ENCODE measurements around the gene ZNF700. TPM values are rescaled to one million over a fixed set of nuclear protein-coding genes. Genes with fewer than 3 reads are reported as not detected.
"Not testable (repeated sequence)": the region's sequence is repeated elsewhere in the genome, so short reads cannot be mapped to it uniquely, and the experiment has no call there.

ZNF700 gene
- total RNA-seq, 1 donor from 2014 or later, result 13.4 TPM

GRCh38 chr19:11914417-11915051, 10.4 kb upstream of the ZNF700 start:
- DNase-seq; H3K9me3 Mint-ChIP-seq; H3K4me3 Mint-ChIP-seq; H3K4me1 Mint-ChIP-seq; intact Hi-C loops (cut with micrococcal nuclease); H3K27me3 Mint-ChIP-seq; H3K36me3 Mint-ChIP-seq (ENCODE audit: low read depth); H3K27ac Mint-ChIP-seq: not testable (repeated sequence)

GRCh38 chr19:11921852-11922495, 2.9 kb upstream of the ZNF700 start:
- H3K4me1 Mint-ChIP-seq, result peaks cover 30% of the 10 kb centered on the region
- peaks cover 3% of the 10 kb centered on the region for H3K9me3 Mint-ChIP-seq
- peaks cover 12% of the 10 kb centered on the region for H3K36me3 Mint-ChIP-seq (ENCODE audit: low read depth)
- no peak for DNase-seq
- H3K27ac Mint-ChIP-seq, result no peak overlapping the region
- intact Hi-C loops (cut with micrococcal nuclease), result loop anchor here (5.0 to 10.0 kb wide), 3 partner anchors 110 to 520 kb away; partner anchors contain the start of genes ZNF440, ZNF443 and ZNF878
- H3K4me3 Mint-ChIP-seq, result no peak overlapping the region
- H3K27me3 Mint-ChIP-seq, result no peaks in the 10 kb centered on the region

- Mint-ChIP-seq H3K4me1 (peaks cover 30% of the 10 kb centered on the region), H3K4me3 (peak overlapping the region; percentile 93), H3K36me3 (ENCODE audit: low read depth) (peaks cover 45% of the 10 kb centered on the region), H3K27ac (peak overlapping the region; percentile 82)
- intact Hi-C loops (cut with micrococcal nuclease), result loop anchor here (1.0 to 10.0 kb wide), 3 partner anchors 39 to 129 kb away; partner anchors contain the start of genes ZNF763 and ZNF878
- DNase-seq, H3K27me3 Mint-ChIP-seq, H3K9me3 Mint-ChIP-seq: not testable (repeated sequence)
These were observed 812 bp downstream of the ZNF700 start for GRCh38 chr19:11925651-11926187.

GRCh38 chr19:11927227-11927626, 2.3 kb downstream of the ZNF700 start:
- peaks cover 30% of the 10 kb centered on the region for H3K4me1 Mint-ChIP-seq

GRCh38 chr19:11931051-11931450, 6.1 kb downstream of the ZNF700 start:
- Mint-ChIP-seq H3K4me3 (no peak overlapping the region), H3K36me3 (ENCODE audit: low read depth) (peaks cover 81% of the 10 kb centered on the region), H3K4me1 (peaks cover 8% of the 10 kb centered on the region), H3K27me3 (no peaks in the 10 kb centered on the region), H3K9me3 (peaks cover 13% of the 10 kb centered on the region), H3K27ac (no peak overlapping the region)
- intact Hi-C loops (cut with micrococcal nuclease), result no loop called here
- no peak for DNase-seq

More at GRCh38 chr19:11927227-11927626, 2.3 kb downstream of the ZNF700 start:
- no peaks in the 10 kb centered on the region for H3K27me3 Mint-ChIP-seq
- DNase-seq, result no peak
- H3K4me3 Mint-ChIP-seq, result no peak overlapping the region
- H3K36me3 Mint-ChIP-seq (ENCODE audit: low read depth), result peaks cover 59% of the 10 kb centered on the region
- no peak overlapping the region for H3K27ac Mint-ChIP-seq
- intact Hi-C loops (cut with micrococcal nuclease), result loop anchor here (10.0 kb wide), 1 partner anchor 128 kb away; the partner anchor contains the start of gene ZNF878
- peaks cover 5% of the 10 kb centered on the region for H3K9me3 Mint-ChIP-seq

- no peak overlapping the region for H3K4me3 Mint-ChIP-seq
- no peak overlapping the region for H3K27ac Mint-ChIP-seq
- no peaks in the 10 kb centered on the region for H3K27me3 Mint-ChIP-seq
- DNase-seq, result no peak
- intact Hi-C loops (cut with micrococcal nuclease), result no loop called here
- peaks cover 82% of the 10 kb centered on the region for H3K36me3 Mint-ChIP-seq (ENCODE audit: low read depth)
- H3K9me3 Mint-ChIP-seq, result peaks cover 17% of the 10 kb centered on the region
- peaks cover 4% of the 10 kb centered on the region for H3K4me1 Mint-ChIP-seq
These were observed 6.6 kb downstream of the ZNF700 start for GRCh38 chr19:11931513-11931912.

- H3K4me1 Mint-ChIP-seq; H3K27ac Mint-ChIP-seq; DNase-seq; intact Hi-C loops (cut with micrococcal nuclease); H3K27me3 Mint-ChIP-seq; H3K4me3 Mint-ChIP-seq: not testable (repeated sequence)
- Mint-ChIP-seq H3K9me3 (peaks cover 30% of the 10 kb centered on the region), H3K36me3 (ENCODE audit: low read depth) (peaks cover 80% of the 10 kb centered on the region)
These were observed 10.9 kb downstream of the ZNF700 start for GRCh38 chr19:11935829-11936228.

GRCh38 chr19:11938383-11938782, 13.5 kb downstream of the ZNF700 start:
- H3K4me1 Mint-ChIP-seq; H3K27ac Mint-ChIP-seq; DNase-seq; intact Hi-C loops (cut with micrococcal nuclease); H3K4me3 Mint-ChIP-seq; H3K27me3 Mint-ChIP-seq: not testable (repeated sequence)
- peaks cover 37% of the 10 kb centered on the region for H3K9me3 Mint-ChIP-seq
- peaks cover 81% of the 10 kb centered on the region for H3K36me3 Mint-ChIP-seq (ENCODE audit: low read depth)

GRCh38 chr19:11941361-11941887, 16.5 kb downstream of the ZNF700 start:
- H3K27me3 Mint-ChIP-seq; DNase-seq; H3K4me1 Mint-ChIP-seq; intact Hi-C loops (cut with micrococcal nuclease); H3K27ac Mint-ChIP-seq; H3K4me3 Mint-ChIP-seq: not testable (repeated sequence)
- H3K9me3 Mint-ChIP-seq, result peaks cover 43% of the 10 kb centered on the region
- H3K36me3 Mint-ChIP-seq (ENCODE audit: low read depth), result peaks cover 88% of the 10 kb centered on the region

- H3K36me3 Mint-ChIP-seq (ENCODE audit: low read depth), result peaks cover 89% of the 10 kb centered on the region
- no peaks in the 10 kb centered on the region for H3K4me1 Mint-ChIP-seq
- no peaks in the 10 kb centered on the region for H3K27me3 Mint-ChIP-seq
- DNase-seq, result no peak
- peaks cover 39% of the 10 kb centered on the region for H3K9me3 Mint-ChIP-seq
- intact Hi-C loops (cut with micrococcal nuclease), result no loop called here
- no peak overlapping the region for H3K27ac Mint-ChIP-seq
- H3K4me3 Mint-ChIP-seq, result no peak overlapping the region
These were observed 17.3 kb downstream of the ZNF700 start for GRCh38 chr19:11942008-11942842.

- Mint-ChIP-seq H3K27me3 (no peaks in the 10 kb centered on the region), H3K27ac (no peak overlapping the region), H3K4me1 (no peaks in the 10 kb centered on the region), H3K36me3 (ENCODE audit: low read depth) (peaks cover 90% of the 10 kb centered on the region), H3K9me3 (peaks cover 40% of the 10 kb centered on the region), H3K4me3 (no peak overlapping the region)
- DNase-seq, result no peak
- intact Hi-C loops (cut with micrococcal nuclease), result no loop called here
These were observed 17.9 kb downstream of the ZNF700 start for GRCh38 chr19:11942843-11943108.

- Mint-ChIP-seq H3K27me3 (no peaks in the 10 kb centered on the region), H3K4me3 (no peak overlapping the region), H3K36me3 (ENCODE audit: low read depth) (peaks cover 94% of the 10 kb centered on the region), H3K4me1 (no peaks in the 10 kb centered on the region), H3K27ac (no peak overlapping the region), H3K9me3 (peaks cover 55% of the 10 kb centered on the region)
- DNase-seq, result no peak
- intact Hi-C loops (cut with micrococcal nuclease), result no loop called here
These were observed 19.7 kb downstream of the ZNF700 start for GRCh38 chr19:11944656-11945055.

GRCh38 chr19:11948646-11949045, 23.7 kb downstream of the ZNF700 start:
- DNase-seq, result no peak
- Mint-ChIP-seq H3K27ac (no peak overlapping the region), H3K27me3 (no peaks in the 10 kb centered on the region), H3K4me1 (no peaks in the 10 kb centered on the region), H3K4me3 (no peak overlapping the region), H3K36me3 (ENCODE audit: low read depth) (peaks cover 90% of the 10 kb centered on the region), H3K9me3 (peaks cover 49% of the 10 kb centered on the region)
- intact Hi-C loops (cut with micrococcal nuclease), result no loop called here

All from activated CD4-positive, alpha-beta T cell treated with anti-CD3 and anti-CD28 coated beads, Interleukin-2, amount 10 ng/mL, durations not matched to agents 24 days and 14 days (primary cell).